H4 (cell line): ENCODE data around the gene ANO5. TPM values are rescaled to one million over a fixed set of nuclear protein-coding genes. Genes with fewer than 3 reads are reported as not detected.

ENCODE experiments used
- DNase-seq: peaks from one replicate; pipeline ENCODE4 v3.0.0-alpha.2; 2015; ENCODE audit warnings: low spot score
- total RNA-seq: library from RNA; depleted of rRNA; stranded (reverse); fragments of >200 nt; shearing (Covaris generic); gene quantifications from 2 replicates; pipeline ENCODE4 v1.2.3, GENCODE V29; 2014; rRNA removed

Gene ANO5
- total RNA-seq, result 1.4 and 1.8 TPM in 2 replicates

- DNase-seq, result peak; percentile 56
Measured at GRCh38 chr11:22192642-22193347, at the start of gene ANO5. TSS of gene ANO5 (plus strand) at chr11:22193085. CDS start at chr11:22193493, 408 bp downstream.

- DNase-seq, result no peak
Measured at GRCh38 chr11:22151649-22152197, 41.2 kb upstream of the ANO5 start.

- no peak for DNase-seq
Measured at GRCh38 chr11:22157531-22157930, 35.4 kb upstream of the ANO5 start.

- DNase-seq, result peak; percentile 44
Measured at GRCh38 chr11:22161489-22161888, 31.4 kb upstream of the ANO5 start.

- DNase-seq, result peak; percentile 7
Measured at GRCh38 chr11:22162756-22163155, 30.1 kb upstream of the ANO5 start.

- peak; percentile 66 for DNase-seq
Measured at GRCh38 chr11:22163394-22163797, 29.5 kb upstream of the ANO5 start.

- DNase-seq, result no peak
Measured at GRCh38 chr11:22165087-22165486, 27.8 kb upstream of the ANO5 start.

- DNase-seq, result no peak
Measured at GRCh38 chr11:22165759-22166513, 26.9 kb upstream of the ANO5 start.

- DNase-seq, result peak; percentile 18
Measured at GRCh38 chr11:22169833-22170232, 23.1 kb upstream of the ANO5 start.

- no peak for DNase-seq
Measured at GRCh38 chr11:22173532-22173931, 19.4 kb upstream of the ANO5 start.

GRCh38 chr11:22177186-22177585, 15.7 kb upstream of the ANO5 start:
- no peak for DNase-seq

- DNase-seq, result no peak
Measured at GRCh38 chr11:22179626-22180025, 13.3 kb upstream of the ANO5 start.

GRCh38 chr11:22180131-22180530, 12.8 kb upstream of the ANO5 start:
- DNase-seq, result no peak

- no peak for DNase-seq
Measured at GRCh38 chr11:22189660-22190059, 3.2 kb upstream of the ANO5 start.

- no peak for DNase-seq
Measured at GRCh38 chr11:22190827-22191463, 1.9 kb upstream of the ANO5 start.

- DNase-seq, result peak; percentile 49
Measured at GRCh38 chr11:22192289-22192641, 620 bp upstream of the ANO5 start.

- DNase-seq, result no peak
Measured at GRCh38 chr11:22193348-22194051, 615 bp downstream of the ANO5 start.

GRCh38 chr11:22194306-22194705, 1.4 kb downstream of the ANO5 start:
- no peak for DNase-seq

- DNase-seq, result no peak
Measured at GRCh38 chr11:22194907-22195306, 2.0 kb downstream of the ANO5 start.

GRCh38 chr11:22197139-22198005, 4.5 kb downstream of the ANO5 start:
- DNase-seq, result no peak

- DNase-seq, result no peak
Measured at GRCh38 chr11:22199243-22199642, 6.4 kb downstream of the ANO5 start.
